ACC112 (cell line): Measurements from ENCODE around the gene GABRR3.
A peak's percentile ranks its signal among the peaks of the same experiment; 100 is the strongest.
"Not testable (repeated sequence)": the region's sequence is repeated elsewhere in the genome, so short reads cannot be mapped to it uniquely, and the experiment has no call there.

Experiments used
- H2AFZ ChIP-seq: fragments of 200-600 bp; sonication (generic); one replicate; pipeline ENCODE4 v1.6.0; 2017; ENCODE audit warnings: antibody characterized with exemption, low read length; ENCODE audit not compliant: unreplicated experiment
- H3K27ac ChIP-seq: fragments of 200-600 bp; sonication (generic); 2 replicates; pipeline ENCODE4 v1.5.1; 2014; ENCODE audit warnings: low read depth, mild to moderate bottlenecking, antibody characterized with exemption, low read length, moderate library complexity
- H3K27me3 ChIP-seq: fragments of 200-600 bp; sonication (generic); 2 replicates; pipeline ENCODE4 v1.6.1; 2014; ENCODE audit warnings: mild to moderate bottlenecking, antibody characterized with exemption, low read length, moderate library complexity, mixed read lengths; ENCODE audit not compliant: insufficient read depth
- H3K36me3 ChIP-seq: fragments of 200-600 bp; sonication (generic); 2 replicates; pipeline ENCODE4 v1.6.1; 2016; ENCODE audit warnings: mild to moderate bottlenecking, antibody characterized with exemption, low read length, moderate library complexity, mixed read lengths; ENCODE audit not compliant: insufficient read depth
- H3K4me1 ChIP-seq: fragments of 200-600 bp; sonication (generic); one replicate; pipeline ENCODE4 v1.6.1; 2016; ENCODE audit warnings: low read length, mixed read lengths; ENCODE audit not compliant: insufficient read depth, unreplicated experiment, control insufficient read depth
- H3K4me3 ChIP-seq: fragments of 200-600 bp; sonication (generic); 2 replicates; pipeline ENCODE4 v1.5.1; 2014; ENCODE audit warnings: mild to moderate bottlenecking, low read depth, low read length
- H3K79me2 ChIP-seq: fragments of 200-600 bp; sonication (generic); one replicate; pipeline ENCODE4 v1.6.0; 2016; ENCODE audit warnings: low read length; ENCODE audit not compliant: control insufficient read depth, unreplicated experiment, insufficient read depth

Gene GABRR3

GRCh38 chr3:98022978-98023820 lies 11.9 kb downstream of the GABRR3 start:
- Histone ChIP-seq H3K4me1 (no peaks in the 10 kb centered on the region), H3K36me3 (no peaks in the 10 kb centered on the region), H3K27ac (no peak overlapping the region), H3K27me3 (peaks cover 16% of the 10 kb centered on the region), H2AFZ (no peak overlapping the region), H3K4me3 (no peak overlapping the region), H3K79me2 (no peaks in the 10 kb centered on the region)

- H3K4me1 ChIP-seq, result no peaks in the 10 kb centered on the region
- peaks cover 16% of the 10 kb centered on the region for H3K27me3 ChIP-seq
- H3K79me2 ChIP-seq, result no peaks in the 10 kb centered on the region
- no peak overlapping the region for H3K27ac ChIP-seq
- H3K4me3 ChIP-seq, result no peak overlapping the region
- H2AFZ ChIP-seq, result no peak overlapping the region
- no peaks in the 10 kb centered on the region for H3K36me3 ChIP-seq
Measured at GRCh38 chr3:98021830-98022560, 13.1 kb downstream of the GABRR3 start.

GRCh38 chr3:98020412-98020811 lies 14.7 kb downstream of the GABRR3 start:
- no peaks in the 10 kb centered on the region for H3K79me2 ChIP-seq
- H3K4me1 ChIP-seq, result no peaks in the 10 kb centered on the region
- no peaks in the 10 kb centered on the region for H3K36me3 ChIP-seq
- H3K4me3 ChIP-seq, result no peak overlapping the region
- no peak overlapping the region for H2AFZ ChIP-seq
- peaks cover 3% of the 10 kb centered on the region for H3K27me3 ChIP-seq
- no peak overlapping the region for H3K27ac ChIP-seq

- Histone ChIP-seq H3K4me3 (no peak overlapping the region), H3K27ac (no peak overlapping the region), H3K27me3 (no peaks in the 10 kb centered on the region; the same call in 1 of the 2 replicates), H2AFZ (no peak overlapping the region), H3K4me1 (peaks cover 7% of the 10 kb centered on the region), H3K79me2 (no peaks in the 10 kb centered on the region), H3K36me3 (no peaks in the 10 kb centered on the region)
Measured at GRCh38 chr3:98018301-98018700, 16.8 kb downstream of the GABRR3 start.

- Histone ChIP-seq H3K27me3 (no peaks in the 10 kb centered on the region; the same call in 1 of the 2 replicates), H3K4me1 (peaks cover 17% of the 10 kb centered on the region), H3K4me3 (no peak overlapping the region), H3K36me3 (no peaks in the 10 kb centered on the region), H2AFZ (peak overlapping the region; percentile 28), H3K79me2 (no peaks in the 10 kb centered on the region), H3K27ac (no peak overlapping the region)
Measured at GRCh38 chr3:98014268-98014585, 20.9 kb downstream of the GABRR3 start.

GRCh38 chr3:98013411-98014267 lies 21.5 kb downstream of the GABRR3 start:
- Histone ChIP-seq H3K4me3 (no peak overlapping the region), H3K4me1 (peaks cover 17% of the 10 kb centered on the region), H3K79me2 (no peaks in the 10 kb centered on the region), H3K36me3 (no peaks in the 10 kb centered on the region), H3K27ac (peak overlapping the region; percentile 48), H2AFZ (peak overlapping the region; percentile 28), H3K27me3 (no peaks in the 10 kb centered on the region; the same call in 1 of the 2 replicates)

- Histone ChIP-seq H3K27me3 (no peaks in the 10 kb centered on the region; the same call in 1 of the 2 replicates), H2AFZ (no peak overlapping the region), H3K4me3 (no peak overlapping the region), H3K4me1 (peaks cover 17% of the 10 kb centered on the region), H3K36me3 (no peaks in the 10 kb centered on the region), H3K27ac (peak overlapping the region; percentile 48), H3K79me2 (no peaks in the 10 kb centered on the region)
Measured at GRCh38 chr3:98012979-98013378, 22.1 kb downstream of the GABRR3 start.

- not testable (repeated sequence) for H3K27ac ChIP-seq, H2AFZ ChIP-seq, H3K79me2 ChIP-seq, H3K36me3 ChIP-seq, H3K27me3 ChIP-seq, H3K4me3 ChIP-seq
- H3K4me1 ChIP-seq, result peaks cover 17% of the 10 kb centered on the region
Measured at GRCh38 chr3:98010883-98011449, 24.1 kb downstream of the GABRR3 start.

GRCh38 chr3:98010194-98010882 lies 24.8 kb downstream of the GABRR3 start:
- H2AFZ ChIP-seq, result no peak overlapping the region
- H3K27ac ChIP-seq, result no peak overlapping the region
- no peak overlapping the region for H3K4me3 ChIP-seq
- H3K4me1 ChIP-seq, result peaks cover 17% of the 10 kb centered on the region
- H3K79me2 ChIP-seq, result no peaks in the 10 kb centered on the region
- H3K27me3 ChIP-seq, result no peaks in the 10 kb centered on the region
- no peaks in the 10 kb centered on the region for H3K36me3 ChIP-seq

GRCh38 chr3:98008855-98009254 lies 26.3 kb downstream of the GABRR3 start:
- H3K4me1 ChIP-seq, result peaks cover 15% of the 10 kb centered on the region
- H2AFZ ChIP-seq, result no peak overlapping the region
- no peak overlapping the region for H3K27ac ChIP-seq
- no peak overlapping the region for H3K4me3 ChIP-seq
- no peaks in the 10 kb centered on the region for H3K27me3 ChIP-seq
- no peaks in the 10 kb centered on the region for H3K79me2 ChIP-seq
- H3K36me3 ChIP-seq, result no peaks in the 10 kb centered on the region
